IMR-90 (cell line): ENCODE results near the gene PDIA2. TPM values are rescaled to one million over a fixed set of nuclear protein-coding genes. Genes with fewer than 3 reads are reported as not detected.

Experiments used
- ATAC-seq: fragments of 200-7000 bp; cut with Tn5 transposase; 2 replicates; pipeline ENCODE4 v1.9.1; 2020; ENCODE audit warnings: low read depth, mild to moderate bottlenecking, moderate library complexity
- BruUV-seq: library from RNA; stranded (reverse); fragments of 400-500 nt; replicated peaks from 2 replicates; lab custom pipeline; 2021; lab: Mats Ljungman, UMichigan
- CTCF ChIA-PET: fragments of 300-600 bp; formaldehyde crosslinking; extraction: SDS; loops from one replicate; lab custom pipeline; 2021; ENCODE audit warnings: antibody characterized with exemption; lab: Yijun Ruan, JAX
- POLR2A ChIA-PET: fragments of 300-600 bp; sonication (Branson Sonifier 250); formaldehyde crosslinking; loops from one replicate; lab custom pipeline; 2022; ENCODE audit warnings: antibody characterized with exemption; ENCODE audit not compliant: unreplicated experiment; lab: Charles Lee
- DNase-seq: peaks from one replicate; pipeline ENCODE4 v3.0.0; 2013
- H2AFZ ChIP-seq: replicated peaks from 2 replicates; pipeline ENCODE3; 2013; ENCODE audit warnings: low read length, mild to moderate bottlenecking; ENCODE audit not compliant: poor library complexity
- H2AK5ac ChIP-seq: 2 replicates; pipeline ENCODE4 v1.6.1; 2013; ENCODE audit warnings: low read depth, low read length, inconsistent platforms
- H2AK9ac ChIP-seq: replicated peaks from 2 replicates; pipeline ENCODE3; 2013; ENCODE audit warnings: mild to moderate bottlenecking, low read depth, low read length, moderate library complexity; ENCODE audit not compliant: poor library complexity
- H2BK120ac ChIP-seq: 2 replicates; pipeline ENCODE4 v1.6.1; 2013; ENCODE audit warnings: low read depth, low read length, inconsistent platforms
- H2BK15ac ChIP-seq: 3 replicates; pipeline ENCODE4 v1.6.1; 2013; ENCODE audit warnings: low read depth, low read length, inconsistent platforms
- H2BK20ac ChIP-seq: 2 replicates; pipeline ENCODE4 v1.6.1; 2013; ENCODE audit warnings: low read depth, mild to moderate bottlenecking, inconsistent platforms, low read length, moderate library complexity
- H2BK5ac ChIP-seq: 2 replicates; pipeline ENCODE4 v1.6.1; 2013; ENCODE audit warnings: mild to moderate bottlenecking, low read depth, low read length, inconsistent platforms; ENCODE audit not compliant: poor library complexity, severe bottlenecking
- H3K14ac ChIP-seq: replicated peaks from 2 replicates; pipeline ENCODE4 v1.6.1; 2013; ENCODE audit warnings: low read depth, low read length, inconsistent platforms
- H3K18ac ChIP-seq: 2 replicates; pipeline ENCODE4 v1.6.1; 2013; ENCODE audit warnings: low read depth, low read length, control low read depth
- H3K23ac ChIP-seq: 2 replicates; pipeline ENCODE4 v1.6.1; 2013; ENCODE audit warnings: low read depth, low read length, inconsistent platforms
- H3K27ac ChIP-seq: 2 replicates; pipeline ENCODE4 v1.5.1; 2013; ENCODE audit warnings: mild to moderate bottlenecking, control low read depth, low read length; ENCODE audit not compliant: insufficient read depth
- H3K27me3 ChIP-seq: 2 replicates; pipeline ENCODE4 v1.6.1; 2013; ENCODE audit warnings: low read length; ENCODE audit not compliant: control insufficient read depth, insufficient read depth
- H3K36me3 ChIP-seq: 2 replicates; pipeline ENCODE4 v1.6.1; 2013; ENCODE audit warnings: low read length, mixed read lengths; ENCODE audit not compliant: control insufficient read depth, insufficient read depth
- H3K4ac ChIP-seq: 2 replicates; pipeline ENCODE4 v1.6.1; 2013; ENCODE audit warnings: low read depth, low read length, inconsistent platforms
- H3K4me1 ChIP-seq: 2 replicates; pipeline ENCODE4 v1.6.1; 2013; ENCODE audit warnings: low read length, mixed read lengths; ENCODE audit not compliant: control insufficient read depth, insufficient read depth
- H3K4me2 ChIP-seq: 2 replicates; pipeline ENCODE4 v1.6.1; 2013; ENCODE audit warnings: low read depth, mild to moderate bottlenecking, control low read depth, low read length, moderate library complexity
- H3K4me3 ChIP-seq: 2 replicates; pipeline ENCODE4 v1.5.1; 2013; ENCODE audit warnings: low read depth, mild to moderate bottlenecking, control low read depth, low read length, moderate library complexity; ENCODE audit not compliant: insufficient read depth
- H3K56ac ChIP-seq: 2 replicates; pipeline ENCODE4 v1.6.1; 2013; ENCODE audit warnings: low read length, inconsistent platforms; ENCODE audit not compliant: insufficient read depth; ENCODE audit errors: extremely low read depth
- H3K79me1 ChIP-seq, 2 experiments: 2 replicates each; pipeline ENCODE4 v1.6.1; 2013; ENCODE audit warnings: low read length in 2 of 2, inconsistent platforms in 1 of 2, low read depth in 1 of 2
- H3K9ac ChIP-seq: 2 replicates; pipeline ENCODE4 v1.6.1; 2013; ENCODE audit warnings: low read depth, low read length, control low read depth
- H3K9me1 ChIP-seq: 2 replicates; pipeline ENCODE4 v1.6.1; 2013; ENCODE audit warnings: low read length, inconsistent platforms; ENCODE audit not compliant: insufficient read depth
- H3K9me3 ChIP-seq: 2 replicates; pipeline ENCODE4 v1.6.1; 2013; ENCODE audit warnings: low read length; ENCODE audit not compliant: control insufficient read depth, insufficient read depth
- H4K20me1 ChIP-seq: 2 replicates; pipeline ENCODE4 v1.6.1; 2013; ENCODE audit warnings: low read length, inconsistent platforms; ENCODE audit not compliant: insufficient read depth
- H4K5ac ChIP-seq: 2 replicates; pipeline ENCODE4 v1.6.1; 2013; ENCODE audit warnings: mild to moderate bottlenecking, low read depth, low read length, control low read depth
- H4K8ac ChIP-seq, 2 experiments: 2 replicates each; pipeline ENCODE4 v1.6.1; 2013; ENCODE audit warnings: low read depth in 2 of 2, low read length in 2 of 2, control low read depth in 1 of 2, inconsistent platforms in 1 of 2
- H4K91ac ChIP-seq: 2 replicates; pipeline ENCODE4 v1.6.1; 2013; ENCODE audit warnings: low read depth, low read length, inconsistent platforms; ENCODE audit not compliant: insufficient read depth
- BHLHE40 ChIP-seq: fragments of 150-350 bp; IDR thresholded peaks from 2 replicates; pipeline ENCODE4 v1.6.1; 2016; ENCODE audit warnings: mild to moderate bottlenecking, low read depth, low read length
- CEBPB ChIP-seq: IDR thresholded peaks from 2 replicates; pipeline ENCODE4 v1.6.1; 2012; ENCODE audit warnings: low read depth, low read length, improper control_type of control experiment
- CHD1 ChIP-seq: IDR thresholded peaks from 2 replicates; pipeline ENCODE4 v1.6.1; 2012; ENCODE audit warnings: low read depth, low read length, improper control_type of control experiment
- ELK1 ChIP-seq: fragments of 150-350 bp; IDR thresholded peaks from 2 replicates; pipeline ENCODE4 v1.6.1; 2016; ENCODE audit warnings: low read depth, mild to moderate bottlenecking, low read length, moderate library complexity, borderline replicate concordance
- FOS ChIP-seq: fragments of 150-350 bp; IDR thresholded peaks from 2 replicates; pipeline ENCODE4 v1.6.1; 2016; ENCODE audit warnings: low read depth, low read length
- MAFK ChIP-seq: IDR thresholded peaks from 2 replicates; pipeline ENCODE4 v1.6.1; 2012; ENCODE audit warnings: low read depth, low read length, improper control_type of control experiment
- MXI1 ChIP-seq: IDR thresholded peaks from 2 replicates; pipeline ENCODE4 v1.6.1; 2012; ENCODE audit warnings: low read depth, mild to moderate bottlenecking, low read length, moderate library complexity, borderline replicate concordance
- NFE2L2 ChIP-seq: fragments of 150-350 bp; IDR thresholded peaks from 2 replicates; pipeline ENCODE4 v1.6.1; 2016; ENCODE audit warnings: low read depth, mild to moderate bottlenecking, low read length
- POLR2A ChIP-seq: IDR thresholded peaks from 2 replicates; pipeline ENCODE4 v1.6.1; 2012; ENCODE audit warnings: mild to moderate bottlenecking, low read depth, low read length
- RAD21 ChIP-seq: IDR thresholded peaks from 2 replicates; pipeline ENCODE4 v1.6.1; 2012; ENCODE audit warnings: low read length, improper control_type of control experiment
- RCOR1 ChIP-seq: IDR thresholded peaks from 2 replicates; pipeline ENCODE4 v1.6.1; 2012; ENCODE audit warnings: mild to moderate bottlenecking, low read length, improper control_type of control experiment; ENCODE audit not compliant: insufficient replicate concordance
- RFX5 ChIP-seq: IDR thresholded peaks from 2 replicates; pipeline ENCODE4 v1.8.0; 2012; ENCODE audit warnings: low read depth, mild to moderate bottlenecking, low read length, moderate library complexity
- SMC3 ChIP-seq: fragments of 150-350 bp; IDR thresholded peaks from 2 replicates; pipeline ENCODE4 v1.6.1; 2016; ENCODE audit warnings: low read depth, mild to moderate bottlenecking, antibody characterized with exemption, low read length, moderate library complexity
- WGBS, 2 experiments: methylation state at CpG; one replicate each; pipeline versions ENCODE4 v1.1.5 to v1.1.7; 2013; ENCODE audit warnings: missing lambda C conversion rate in 2 of 2; ENCODE audit not compliant: insufficient read length in 1 of 2; ENCODE audit errors: extremely low coverage in 2 of 2; 5-methylcytosine and 5-hydroxymethylcytosine counted together
- dilution Hi-C: fragments of 300-500 bp; cut with HindIII; formaldehyde crosslinking; loops from one replicate; pipeline ENCODE4 v1.14.3; 2018; ENCODE audit warnings: low sequenced_read_pairs; ENCODE audit not compliant: unreplicated experiment
- in situ Hi-C: fragments of 300-500 bp; cut with MboI; formaldehyde crosslinking; loops from 3 replicates; pipeline ENCODE4 v1.14.3; 2019; ENCODE audit warnings: low sequenced_read_pairs, inconsistent platforms, mixed read lengths
- intact Hi-C: fragments of 100-400 bp; cut with micrococcal nuclease; formaldehyde crosslinking; loops from 2 replicates; pipeline ENCODE4 v1.10.0; 2022
- polyA plus RNA-seq, 3 experiments: library from polyadenylated mRNA; depleted of rRNA; stranded (reverse); fragments of >200 nt; gene quantifications; 2 replicates each; pipeline ENCODE4 v1.2.3, GENCODE V29; 2012; ENCODE audit warnings: low replicate concordance in 1 of 3
- total RNA-seq: library from RNA; depleted of rRNA; stranded (reverse); fragments of >200 nt; gene quantifications from 2 replicates; pipeline ENCODE4 v1.2.3, GENCODE V29; 2012

The PDIA2 gene
- total and polyA plus RNA-seq, 2 of the 4 experiments (the other 2 are of a cell fraction) = 0.17 TPM; not detected in 1

GRCh38 chr16:263944-264343 is 19.0 kb upstream of the PDIA2 start:
- Histone ChIP-seq H4K91ac (no peak overlapping the region), H2AK5ac (no peak overlapping the region), H3K9me3 (no peaks in the 10 kb centered on the region), H4K20me1 (no peaks in the 10 kb centered on the region), H3K56ac (no peak overlapping the region), H2BK5ac (no peak overlapping the region), H3K79me1 (no peaks in the 10 kb centered on the region), H3K18ac (no peak overlapping the region), H3K27me3 (no peaks in the 10 kb centered on the region), H3K9ac (no peak overlapping the region), H4K8ac (no peak overlapping the region), H3K4me3 (no peak overlapping the region), H2BK120ac (no peak overlapping the region), H3K4ac (no peak overlapping the region), H3K4me2 (no peak overlapping the region), H3K14ac (no peak overlapping the region), H2AK9ac (no peak overlapping the region), H4K5ac (no peak overlapping the region), H3K36me3 (peaks cover 38% of the 10 kb centered on the region), H3K27ac (no peak overlapping the region), H3K4me1 (no peaks in the 10 kb centered on the region), H2BK20ac (no peak overlapping the region), H3K9me1 (peaks cover 3% of the 10 kb centered on the region), H2BK15ac (no peak overlapping the region), H3K23ac (no peak overlapping the region), H2AFZ (peak overlapping the region; percentile 29)
- ATAC-seq (no peak), DNase-seq (no peak)
- 92% methylated on average over 16 of the region's 17 CpGs; no CpG with 5 or more reads in 1 of the 2 experiments for WGBS, 2 experiments
- BruUV-seq = no TSS peak
- intact Hi-C loops = no loop called here
- ChIA-PET POLR2A (no interaction called here), CTCF (no interaction called here)
- TF ChIP-seq CEBPB (no peak), SMC3 (no peak), RAD21 (no peak), POLR2A (no peak), ELK1 (no peak), NFE2L2 (no peak), MXI1 (no peak), RFX5 (no peak), CHD1 (no peak), RCOR1 (no peak), MAFK (no peak), BHLHE40 (no peak), FOS (no peak)
- in situ Hi-C loops = no loop called here
- dilution Hi-C loops = no loop called here
